Fibroblast of skin of left quadriceps (primary cell): Measurements from ENCODE around the gene PUM2.
"Not testable (repeated sequence)": the region's sequence is repeated elsewhere in the genome, so short reads cannot be mapped to it uniquely, and the experiment has no call there.

Experiments used
- DNase-seq, 2 experiments: peaks; one replicate each; pipeline ENCODE4 v3.0.0-alpha.2; 2013; ENCODE audit warnings: low read depth in 2 of 2

PUM2 gene

GRCh38 chr2:20369366-20369765 lies 18.7 kb upstream of the PUM2 start:
- DNase-seq = no peak

DNA sequence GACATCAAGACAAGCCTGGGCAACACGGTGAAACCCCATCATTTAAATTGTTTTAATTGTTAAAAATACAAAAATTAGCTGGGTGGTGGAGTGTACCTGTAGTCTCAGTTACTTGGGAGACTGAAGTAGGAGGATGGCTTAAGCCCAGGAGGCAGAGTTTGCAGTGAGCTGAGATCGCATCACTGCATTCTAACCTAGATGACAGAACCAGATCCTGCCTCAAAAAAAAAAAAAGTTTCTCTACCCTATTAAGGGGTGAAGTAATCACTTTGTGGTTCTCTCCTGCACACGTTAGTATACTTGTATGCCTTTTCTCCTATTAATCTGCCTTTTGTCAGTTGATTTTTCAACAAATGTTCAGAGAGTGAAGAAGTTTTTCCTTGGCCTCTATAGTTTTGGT lies 18.1 kb upstream of the PUM2 start:
- no peak for DNase-seq

DNA sequence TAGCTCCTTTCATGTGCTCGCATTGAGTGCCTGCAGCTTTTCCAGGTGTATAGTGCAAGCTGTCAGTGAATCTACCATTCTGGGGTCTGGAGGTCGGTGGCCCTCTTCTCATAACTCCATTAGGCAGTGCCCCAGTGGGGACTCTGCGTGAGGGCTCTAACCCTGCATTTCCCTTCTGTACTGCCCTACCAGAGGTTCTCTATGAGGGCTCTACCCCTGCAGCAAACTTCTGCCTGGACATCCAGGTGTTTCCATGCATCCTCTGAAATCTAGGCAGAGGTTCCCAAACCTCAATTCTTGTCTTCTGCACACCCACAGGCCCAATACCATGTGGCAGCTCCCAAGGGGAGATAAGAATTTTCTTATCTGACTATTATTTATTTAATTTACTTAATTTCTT lies 17.3 kb upstream of the PUM2 start:
- DNase-seq = not testable (repeated sequence)

- no peak for DNase-seq
Measured at GRCh38 chr2:20366672-20367116, 16.1 kb upstream of the PUM2 start.

GRCh38 chr2:20365249-20365817 lies 14.7 kb upstream of the PUM2 start:
- DNase-seq = peak in 1 of 2 experiments; percentile 25

DNA sequence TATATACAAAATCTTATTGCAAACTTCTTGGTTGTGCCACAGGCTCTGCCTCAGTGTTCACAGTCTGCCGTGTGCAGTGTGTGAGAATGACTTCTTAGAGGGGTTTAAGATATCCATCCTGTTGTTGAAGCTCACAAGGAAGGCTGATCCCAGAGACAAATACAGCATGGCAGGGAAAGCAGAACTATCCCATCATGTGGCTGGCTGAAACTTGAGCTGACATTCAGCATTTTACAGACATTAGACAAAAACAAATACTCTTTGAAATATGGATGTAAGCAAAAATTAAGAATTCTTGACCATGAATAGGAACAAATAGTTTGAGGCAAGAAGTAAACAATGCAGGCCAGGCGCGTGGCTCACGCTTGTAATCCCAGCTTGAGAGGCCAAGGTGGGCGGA lies 12.9 kb upstream of the PUM2 start:
- DNase-seq = no peak

- DNase-seq = no peak
Measured at GRCh38 chr2:20362701-20363435, 12.2 kb upstream of the PUM2 start.

- DNase-seq = no peak
Measured at GRCh38 chr2:20361893-20362292, 11.2 kb upstream of the PUM2 start.

- DNase-seq = no peak
Measured at GRCh38 chr2:20359096-20359495, 8.5 kb upstream of the PUM2 start.

- no peak for DNase-seq
Measured at GRCh38 chr2:20357638-20358389, 7.2 kb upstream of the PUM2 start.

DNA sequence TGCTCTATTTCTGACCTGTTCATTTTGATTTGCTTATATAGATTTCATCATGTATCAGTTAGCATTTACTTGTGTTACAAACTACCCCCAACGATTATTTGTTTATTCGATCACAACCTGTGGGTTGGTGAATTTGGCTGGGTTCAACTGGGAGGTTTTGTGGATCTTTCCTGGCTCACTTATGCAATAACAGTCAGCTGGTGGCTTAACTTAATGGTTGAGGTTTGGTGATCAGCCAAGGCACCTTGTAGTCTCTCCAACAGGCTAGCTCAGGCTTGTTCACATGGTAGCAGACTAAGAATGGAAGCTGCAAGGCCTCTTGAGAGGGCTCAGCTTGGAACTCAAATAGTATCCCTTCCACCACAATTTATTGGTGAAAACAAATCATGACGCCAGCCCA lies 5.4 kb upstream of the PUM2 start:
- DNase-seq = peak; percentile 85

DNA sequence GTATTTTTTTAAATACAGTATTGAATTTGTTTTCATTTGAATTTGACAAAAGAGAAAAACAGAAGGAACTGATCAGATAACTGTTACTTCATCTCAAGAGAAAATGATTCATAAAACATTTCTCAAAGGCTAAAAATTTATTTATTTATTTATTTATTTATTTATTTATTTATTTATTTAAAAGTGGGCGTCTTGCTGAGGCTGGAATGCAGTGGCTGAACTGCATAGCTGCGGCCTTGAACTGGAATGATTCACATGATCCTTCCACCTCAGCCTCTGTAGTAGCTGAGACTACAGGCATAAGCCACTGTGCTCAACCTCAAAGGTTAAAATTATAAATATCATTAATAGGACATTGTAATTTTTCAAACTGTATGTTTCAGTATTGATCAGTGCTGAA lies 4.5 kb upstream of the PUM2 start:
- peak; percentile 22 to 24 for DNase-seq

- no peak for DNase-seq
Measured at GRCh38 chr2:20353241-20353992, 2.8 kb upstream of the PUM2 start.

GRCh38 chr2:20352581-20353216 lies 2.1 kb upstream of the PUM2 start:
- DNase-seq = no peak

- DNase-seq = no peak
Measured at GRCh38 chr2:20352230-20352578, 1.6 kb upstream of the PUM2 start.

- DNase-seq = no peak
Measured at GRCh38 chr2:20351555-20352229, 1.0 kb upstream of the PUM2 start.

DNA sequence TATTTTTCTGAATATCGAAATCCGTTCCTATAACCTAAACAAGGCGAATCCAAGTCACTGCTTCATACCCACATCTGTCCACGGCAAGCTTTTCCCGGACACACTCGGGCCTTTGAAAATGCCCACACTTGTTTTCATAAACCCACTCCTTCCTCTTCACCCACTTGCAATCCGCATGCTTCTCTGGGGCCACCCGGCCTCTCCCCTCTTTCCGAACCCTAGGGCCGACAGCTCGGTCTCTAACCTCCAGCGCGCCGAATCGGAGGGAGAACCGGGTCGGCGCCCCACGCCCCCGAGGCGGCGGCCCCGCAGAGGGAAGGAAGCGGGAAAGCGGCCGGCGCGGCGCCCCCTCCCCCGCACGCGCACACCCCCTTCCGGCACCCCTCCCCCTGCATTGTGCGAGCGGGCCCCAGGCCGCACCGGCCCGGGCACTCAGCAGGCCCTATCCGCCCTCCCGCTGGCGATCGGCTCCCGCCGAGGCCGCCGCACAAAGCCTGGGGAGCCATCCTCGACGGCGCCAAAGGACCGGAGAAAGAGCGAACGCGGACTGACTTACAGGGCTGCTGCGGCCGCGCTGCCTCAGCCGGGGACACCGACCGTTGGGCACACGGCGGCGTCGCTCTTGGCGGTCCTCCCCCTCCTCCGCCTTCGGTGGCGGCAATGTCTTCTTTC lies 467 bp downstream of the PUM2 start:
- DNase-seq = no peak

DNA sequence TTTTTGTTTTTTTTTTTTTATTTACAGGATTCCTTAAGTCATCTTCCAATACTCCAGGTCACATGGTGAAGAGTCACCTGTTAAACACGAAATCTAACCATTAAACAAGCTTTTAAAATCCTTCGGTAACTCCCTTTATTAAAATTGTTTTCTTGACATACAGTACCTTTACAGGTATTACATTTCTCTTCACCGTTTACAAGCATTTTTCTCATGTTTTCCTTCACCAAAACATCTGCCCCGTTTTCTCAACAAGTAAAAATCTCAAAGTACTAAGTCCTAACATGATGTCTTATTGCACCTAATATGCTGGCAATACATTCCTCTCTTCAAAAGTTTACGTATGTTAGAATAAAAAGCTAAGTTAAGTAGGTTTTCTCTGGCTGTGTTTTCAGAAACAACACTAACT lies 1.1 kb downstream of the PUM2 start:
- DNase-seq = no peak

DNA sequence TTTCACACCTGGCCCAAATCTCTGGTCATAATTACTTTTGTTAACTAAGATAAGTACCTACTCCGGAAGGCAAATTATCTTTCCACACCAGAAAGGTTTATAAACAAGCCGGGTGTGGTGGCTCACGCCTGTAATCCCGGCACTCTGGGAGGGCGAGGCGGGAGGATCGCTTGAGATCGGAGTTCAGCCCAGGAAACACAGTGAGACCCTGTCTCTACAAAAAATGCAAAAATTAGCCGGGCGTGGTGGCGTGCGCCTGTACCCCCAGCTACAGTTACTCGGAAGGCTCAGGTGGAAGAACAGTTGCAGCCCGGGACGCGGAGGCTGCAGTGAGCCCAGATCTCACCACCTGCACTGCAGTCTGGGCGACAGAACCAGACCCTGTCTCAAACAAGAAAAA lies 2.1 kb downstream of the PUM2 start:
- DNase-seq = no peak

GRCh38 chr2:20346565-20347381 lies 3.9 kb downstream of the PUM2 start:
- DNase-seq = no peak
